HG02943 (cell line): ENCODE results near the gene VWA8.
A peak's percentile ranks its signal among the peaks of the same experiment; 100 is the strongest.
"Not testable (repeated sequence)": the region's sequence is repeated elsewhere in the genome, so short reads cannot be mapped to it uniquely, and the experiment has no call there.

Experiments used
- ATAC-seq: cut with Tn5 transposase; IDR thresholded peaks from one replicate; pipeline ENCODE4 v1.9.1; 2021; ENCODE audit warnings: mild to moderate bottlenecking, low read depth, moderate library complexity; ENCODE audit not compliant: unreplicated experiment

VWA8 gene

DNA sequence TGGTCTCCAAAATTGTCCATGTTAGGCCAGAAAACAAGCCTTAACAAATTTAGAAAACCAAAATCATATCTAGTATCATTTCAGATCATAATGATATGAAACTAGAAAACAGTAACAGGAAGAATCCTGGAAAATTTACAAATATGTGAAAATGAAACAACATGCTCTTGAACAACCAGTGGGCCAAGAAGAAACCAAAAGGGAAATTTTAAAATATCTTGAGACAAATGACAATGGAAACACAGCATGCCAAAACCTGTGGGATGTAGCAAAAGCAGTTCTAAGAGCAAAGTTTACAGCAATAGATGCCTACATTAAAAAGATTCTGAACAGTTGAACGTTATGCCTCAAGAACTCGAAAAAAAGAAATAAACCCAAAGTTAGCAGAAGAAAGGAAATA, 32.6 kb downstream of the VWA8 start:
- no peak for ATAC-seq

- ATAC-seq, result no peak
Measured at GRCh38 chr13:41925014-41925413, 35.9 kb downstream of the VWA8 start.

DNA sequence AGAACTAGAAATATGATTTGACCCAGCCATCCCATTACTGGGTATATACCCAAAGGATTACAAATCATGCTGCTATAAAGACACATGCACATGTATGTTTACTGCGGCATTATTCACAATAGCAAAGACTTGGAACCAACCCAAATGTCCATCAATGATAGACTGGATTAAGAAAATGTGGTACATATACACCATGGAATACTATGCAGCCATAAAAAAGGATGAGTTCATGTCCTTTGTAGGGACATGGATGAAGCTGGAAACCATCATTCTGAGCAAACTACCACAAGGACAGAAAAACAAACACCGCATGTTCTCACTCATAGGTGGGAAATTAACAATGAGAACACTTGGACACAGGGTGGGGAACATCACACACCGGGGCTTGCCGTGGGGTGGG, 38.0 kb downstream of the VWA8 start:
- ATAC-seq, result not testable (repeated sequence)

DNA sequence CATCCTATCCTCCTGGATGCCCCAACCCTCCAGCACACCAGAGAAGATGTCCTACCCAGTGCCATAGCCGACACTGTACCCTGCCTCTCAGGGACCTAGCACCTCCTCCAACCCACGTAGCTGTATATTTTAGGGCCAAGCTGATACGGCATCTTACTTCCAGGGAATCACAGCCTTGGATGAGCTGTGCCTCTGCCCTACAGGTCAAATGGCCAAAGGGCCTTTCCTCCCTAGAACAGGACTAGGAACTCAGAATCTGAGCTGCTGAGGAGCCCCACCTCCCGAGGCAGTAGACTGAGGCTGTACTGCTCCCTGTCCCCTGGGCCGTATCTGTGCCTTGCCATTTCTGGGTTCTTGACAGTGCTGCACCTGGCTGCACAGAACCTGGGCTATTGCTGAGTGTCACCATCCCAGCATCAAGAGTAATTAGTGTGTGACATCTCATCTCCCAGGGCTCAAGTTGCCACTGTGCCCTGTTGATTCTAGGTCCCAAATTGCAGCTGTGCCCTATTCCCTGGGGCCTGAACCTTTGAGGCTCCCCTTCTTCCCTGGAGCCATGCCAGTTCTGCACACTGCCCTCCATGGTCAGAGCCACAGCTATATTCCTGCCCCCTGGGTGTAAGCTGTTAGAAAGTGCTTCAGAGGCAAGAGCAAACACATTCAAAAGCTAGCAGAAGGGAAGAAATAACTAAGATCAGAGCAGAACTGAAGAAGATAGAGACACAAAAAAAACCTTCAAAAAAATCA, 41.0 kb downstream of the VWA8 start:
- ATAC-seq, result no peak

GRCh38 chr13:41919031-41919740, 41.7 kb downstream of the VWA8 start:
- ATAC-seq, result no peak

GRCh38 chr13:41917641-41918040, 43.3 kb downstream of the VWA8 start:
- ATAC-seq, result no peak

DNA sequence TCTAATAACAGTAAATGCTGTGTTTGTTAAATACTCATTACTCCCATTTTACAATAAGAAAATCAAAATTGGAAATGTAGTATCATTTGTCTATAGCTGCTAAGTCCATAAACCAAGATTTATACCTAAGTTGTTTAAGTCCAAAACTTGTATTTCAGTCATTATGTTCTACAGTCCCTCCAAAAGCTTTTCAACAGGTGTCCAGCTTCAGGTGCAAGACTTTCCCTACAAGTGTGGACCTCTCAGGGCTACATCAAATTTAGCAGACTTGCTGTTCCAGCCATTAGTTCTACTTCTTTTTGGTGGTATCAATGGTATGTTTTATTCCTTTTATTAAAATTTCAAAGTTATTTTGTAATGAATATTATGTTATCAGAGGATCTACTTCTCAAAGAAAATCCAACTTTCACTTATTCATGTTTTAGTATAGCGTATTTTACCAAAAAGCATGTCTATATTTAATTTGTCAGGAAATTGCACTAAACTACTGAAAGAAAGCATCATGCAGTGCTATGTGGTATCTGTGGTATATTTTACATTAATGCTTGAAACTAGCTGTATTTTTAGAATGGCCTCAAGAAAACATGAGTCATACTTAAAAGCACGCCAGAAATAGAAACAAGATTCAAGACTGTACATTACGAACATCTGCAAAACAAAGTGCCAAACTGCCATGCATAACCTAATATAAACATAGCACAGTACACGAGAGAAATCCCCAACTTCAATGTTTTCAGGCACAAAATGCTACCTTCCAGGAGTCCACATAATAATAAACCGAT, 44.5 kb downstream of the VWA8 start:
- peak; percentile 91 for ATAC-seq

DNA sequence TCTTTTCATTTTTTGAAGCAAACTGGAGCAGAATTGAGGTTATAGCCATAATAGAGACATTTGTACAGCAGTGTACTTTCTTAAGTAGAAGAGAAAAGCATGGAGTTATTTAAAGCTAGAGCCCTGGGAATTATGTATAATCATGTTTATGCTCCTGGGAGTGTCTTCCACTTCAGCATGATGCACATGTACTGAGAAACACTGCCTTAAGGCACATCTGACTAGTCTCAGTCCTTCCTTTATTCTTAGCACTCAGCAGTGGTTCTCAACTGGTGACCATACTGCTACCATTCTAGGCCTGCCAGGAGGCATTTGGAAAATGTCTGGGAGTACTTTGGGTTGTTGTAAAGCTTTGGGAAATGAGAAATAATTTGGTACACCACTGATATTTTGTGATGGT, 45.8 kb downstream of the VWA8 start:
- no peak for ATAC-seq

- no peak for ATAC-seq
Measured at GRCh38 chr13:41914552-41914951, 46.4 kb downstream of the VWA8 start.

- ATAC-seq, result no peak
Measured at GRCh38 chr13:41909506-41909905, 51.4 kb downstream of the VWA8 start.

GRCh38 chr13:41905600-41906254, 55.2 kb downstream of the VWA8 start:
- peak; percentile 59 for ATAC-seq

GRCh38 chr13:41900918-41901317, 60.0 kb downstream of the VWA8 start:
- no peak for ATAC-seq

- ATAC-seq, result not testable (repeated sequence)
Measured at GRCh38 chr13:41898411-41898810, 62.5 kb downstream of the VWA8 start.

DNA sequence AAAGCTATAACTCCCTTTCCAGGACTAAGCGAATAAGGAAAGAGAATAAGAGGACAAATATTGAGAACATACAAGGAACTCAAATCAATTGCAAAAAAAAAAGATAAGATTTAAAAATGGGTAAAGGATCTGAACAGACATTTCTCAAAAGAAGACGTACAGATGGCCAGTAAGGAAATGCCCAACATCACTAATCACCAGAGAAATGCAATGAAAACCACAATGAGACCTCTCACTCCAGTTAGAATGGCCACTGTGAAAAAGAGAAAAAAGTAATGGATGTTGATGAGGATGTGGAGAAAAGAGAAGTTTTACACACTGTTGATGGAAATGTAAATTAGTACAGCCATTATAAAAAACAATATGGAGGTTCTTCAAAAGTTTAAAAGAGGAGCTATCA, 63.8 kb downstream of the VWA8 start:
- ATAC-seq, result no peak

GRCh38 chr13:41895478-41895877, 65.4 kb downstream of the VWA8 start:
- no peak for ATAC-seq

GRCh38 chr13:41891119-41891518, 69.8 kb downstream of the VWA8 start:
- no peak for ATAC-seq

DNA sequence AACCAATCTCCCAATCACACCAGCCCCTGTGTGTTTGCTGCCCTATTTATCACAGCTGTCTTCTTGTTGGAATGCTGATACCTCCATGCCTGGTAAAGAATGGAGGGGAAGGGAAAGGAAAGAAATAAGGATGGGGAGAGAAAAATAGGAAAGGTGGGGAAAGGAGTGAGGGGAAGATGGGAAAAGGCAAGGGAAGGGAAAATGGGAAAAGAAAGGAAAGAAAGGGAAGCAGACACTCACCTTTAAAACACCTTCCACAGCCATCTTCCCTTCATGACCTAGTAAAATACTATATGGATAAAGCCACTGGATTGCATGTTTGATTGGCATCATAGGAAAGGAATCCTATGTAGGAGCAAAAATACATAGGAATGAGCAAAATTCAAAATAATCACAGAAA, 77.8 kb downstream of the VWA8 start:
- ATAC-seq, result no peak

GRCh38 chr13:41881890-41882289, 79.0 kb downstream of the VWA8 start:
- not testable (repeated sequence) for ATAC-seq

- no peak for ATAC-seq
Measured at GRCh38 chr13:41880966-41881365, 79.9 kb downstream of the VWA8 start.

- no peak for ATAC-seq
Measured at GRCh38 chr13:41864658-41865057, 96.3 kb downstream of the VWA8 start.

- ATAC-seq, result not testable (repeated sequence)
Measured at GRCh38 chr13:41862659-41863058, 98.2 kb downstream of the VWA8 start.
